Measurements from ENCODE around the gene MXD4. TPM values are rescaled to one million over a fixed set of nuclear protein-coding genes. Genes with fewer than 3 reads are reported as not detected.
A peak's percentile ranks its signal among the peaks of the same experiment; 100 is the strongest.

The MXD4 gene
- total RNA-seq, 3 donors from 2014 or later: 34.7 to 55.8 (median 37.9) TPM

DNA sequence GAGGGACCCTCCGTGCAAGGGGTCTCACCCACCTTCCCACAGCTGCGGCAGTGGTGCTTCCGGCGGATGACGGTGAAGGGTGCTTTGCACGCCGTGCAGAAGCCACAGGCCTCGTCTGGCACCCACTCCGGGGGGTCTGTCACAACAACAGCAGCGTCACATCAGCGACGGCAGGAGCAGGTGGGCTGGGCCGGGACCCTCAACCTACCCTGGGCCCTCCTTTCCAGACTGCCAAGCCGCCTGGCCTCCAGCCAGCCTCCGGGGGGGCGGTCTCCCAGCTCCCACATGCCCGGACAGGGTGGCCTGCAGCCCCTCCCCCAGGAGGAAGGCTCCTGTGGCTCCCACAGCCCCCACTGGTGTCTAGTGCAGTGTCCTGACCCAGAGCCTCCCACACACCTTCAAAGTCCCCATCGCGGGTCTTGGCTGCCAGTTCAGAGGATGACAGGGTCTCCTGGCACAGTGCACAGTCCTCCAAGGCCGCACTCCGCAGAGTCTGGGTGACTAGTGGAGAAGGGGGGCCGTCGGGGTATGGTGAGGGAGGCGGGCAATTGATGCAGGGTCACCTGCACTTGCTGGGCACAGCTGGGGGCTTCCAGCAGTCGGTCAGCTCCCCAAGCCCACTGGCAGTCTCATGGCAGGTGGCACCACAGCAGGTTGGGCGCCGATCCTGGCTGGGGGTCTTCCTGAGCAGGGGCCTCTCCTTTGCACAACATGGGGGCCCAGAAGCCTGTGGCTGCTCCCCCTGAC is 9.5 kb upstream of the MXD4 start:
- intact Hi-C loops (cut with DNase I; ENCODE audit: low total_unique reads): no loop called here
- Histone ChIP-seq H3K9me3 (no peaks in the 10 kb centered on the region), H3K27ac (no peak overlapping the region), H3K4me1 (peaks cover 0 to 1% of the 10 kb centered on the region in 2 donors), H3K27me3 (no peaks in the 10 kb centered on the region), H3K36me3 (no peaks in the 10 kb centered on the region), H3K4me3 (no peak overlapping the region)
- DNase-seq (ENCODE audit: low spot score in 2 of 2): no peak
- no peak for TF ChIP-seq POLR2AphosphoS5 (IDR thresholded peaks at IDR 0.05)
- no peak for TF ChIP-seq POLR2A (IDR thresholded peaks at IDR 0.05)
- no peak for TF ChIP-seq CTCF (IDR thresholded peaks at IDR 0.05)

- TF ChIP-seq POLR2A (IDR thresholded peaks at IDR 0.05) (no peak), POLR2AphosphoS5 (IDR thresholded peaks at IDR 0.05) (no peak), CTCF (IDR thresholded peaks at IDR 0.05) (no peak)
- no peaks in the 10 kb centered on the region for H3K36me3 ChIP-seq
- DNase-seq (ENCODE audit: low spot score in 2 of 2): no peak
- H3K27ac ChIP-seq: no peak overlapping the region
- peaks cover 0 to 9% of the 10 kb centered on the region in 2 donors for H3K4me1 ChIP-seq
- intact Hi-C loops (cut with DNase I; ENCODE audit: low total_unique reads): no loop called here
- no peak overlapping the region for H3K4me3 ChIP-seq
- H3K9me3 ChIP-seq: no peaks in the 10 kb centered on the region
- no peaks in the 10 kb centered on the region for H3K27me3 ChIP-seq
These were observed 8.6 kb upstream of the MXD4 start for GRCh38 chr4:2270341-2271165.

- H3K4me1 ChIP-seq: peaks cover 0 to 9% of the 10 kb centered on the region in 2 donors
- intact Hi-C loops (cut with DNase I; ENCODE audit: low total_unique reads): no loop called here
- TF ChIP-seq POLR2A (IDR thresholded peaks at IDR 0.05): no peak
- TF ChIP-seq POLR2AphosphoS5 (IDR thresholded peaks at IDR 0.05): no peak
- no peak for TF ChIP-seq CTCF (IDR thresholded peaks at IDR 0.05)
- no peaks in the 10 kb centered on the region for H3K36me3 ChIP-seq
- H3K27ac ChIP-seq: no peak overlapping the region
- no peak for DNase-seq (ENCODE audit: low spot score in 2 of 2)
- H3K9me3 ChIP-seq: no peaks in the 10 kb centered on the region
- no peak overlapping the region for H3K4me3 ChIP-seq
- H3K27me3 ChIP-seq: no peaks in the 10 kb centered on the region
These were observed 7.8 kb upstream of the MXD4 start for GRCh38 chr4:2269618-2270163.

DNA sequence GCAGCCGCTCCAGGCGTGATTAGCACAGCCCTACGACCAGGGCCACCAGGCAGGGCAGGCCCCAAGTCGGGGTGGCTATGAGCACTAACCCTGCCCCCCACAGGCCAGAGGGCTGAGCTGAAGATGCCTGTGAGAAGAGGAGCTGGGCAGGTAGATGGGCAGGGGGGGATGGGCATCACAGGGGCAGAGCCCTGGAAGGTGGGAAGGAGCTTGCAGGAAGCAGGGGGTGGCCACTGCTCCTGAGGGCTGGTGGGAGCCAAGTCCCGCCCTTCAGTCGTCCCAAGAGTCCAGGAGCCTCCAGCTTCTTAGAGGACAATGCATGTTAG is 7.3 kb upstream of the MXD4 start:
- Histone ChIP-seq H3K27me3 (no peaks in the 10 kb centered on the region), H3K27ac (peak overlapping the region in 1 of 2 donors; percentile 19), H3K4me3 (peak overlapping the region in 2 of 3 donors; percentile 9 to 33), H3K9me3 (no peaks in the 10 kb centered on the region), H3K4me1 (peaks cover 0 to 9% of the 10 kb centered on the region in 2 donors), H3K36me3 (no peaks in the 10 kb centered on the region)
- TF ChIP-seq POLR2A (IDR thresholded peaks at IDR 0.05) (no peak), CTCF (IDR thresholded peaks at IDR 0.05) (no peak), POLR2AphosphoS5 (IDR thresholded peaks at IDR 0.05) (no peak)
- no peak for DNase-seq (ENCODE audit: low spot score in 2 of 2)
- intact Hi-C loops (cut with DNase I; ENCODE audit: low total_unique reads): no loop called here
